SK-N-SH (cell line): ENCODE measurements around the gene CDH15. TPM values are rescaled to one million over a fixed set of nuclear protein-coding genes. Genes with fewer than 3 reads are reported as not detected.
A peak's percentile ranks its signal among the peaks of the same experiment; 100 is the strongest.

ENCODE experiments used
- CTCF ChIA-PET: fragments of 300-600, 350-600 bp; formaldehyde crosslinking; extraction: SDS; loops from one replicate; lab custom pipeline; 2021; lab: Yijun Ruan, JAX
- POLR2A ChIA-PET: fragments of 350-600 bp; sonication (Branson Sonifier 250); formaldehyde crosslinking; extraction: SDS; loops from one replicate; lab custom pipeline; 2020; ENCODE audit warnings: antibody characterized with exemption, inconsistent platforms; lab: Yijun Ruan, JAX
- DNase-seq: peaks from one replicate; pipeline ENCODE4 v3.0.0; 2012
- H2AFZ ChIP-seq: fragments of 200-600 bp; sonication (generic); 2 replicates; pipeline ENCODE4 v1.8.1; 2016; ENCODE audit warnings: antibody characterized with exemption, mild to moderate bottlenecking, low read depth
- H3F3A ChIP-seq: fragments of 200-600 bp; sonication (generic); replicated peaks from 2 replicates; pipeline ENCODE3; 2016; ENCODE audit warnings: antibody characterized with exemption, mild to moderate bottlenecking; ENCODE audit not compliant: insufficient read depth
- H3K27ac ChIP-seq, 2 experiments: fragments of 200-500 bp in 1 of 2; fragments of 200-600 bp in 1 of 2; sonication (Bioruptor generic) in 1 of 2; sonication (generic), shearing (Covaris generic) in 1 of 2; 2 replicates each; pipeline versions ENCODE4 v1.5.1 to v1.6.1; 2014 to 2016; ENCODE audit warnings: low read depth in 2 of 2, inconsistent platforms in 1 of 2, low read length in 1 of 2, mild to moderate bottlenecking in 1 of 2, mixed read lengths in 1 of 2
- H3K27me3 ChIP-seq: fragments of 200-600 bp; sonication (generic), shearing (Covaris generic); 2 replicates; pipeline ENCODE4 v1.6.1; 2016; ENCODE audit warnings: mixed run types; ENCODE audit not compliant: insufficient read depth
- H3K36me3 ChIP-seq, 2 experiments: fragments of 200-500 bp in 1 of 2; fragments of 200-600 bp in 1 of 2; sonication (Bioruptor generic) in 1 of 2; sonication (generic) in 1 of 2; replicated peaks in 1 of 2; 2 replicates each; pipeline versions ENCODE3 to v1.5.1; 2014 to 2016; ENCODE audit warnings: low read length in 1 of 2, mild to moderate bottlenecking in 1 of 2; ENCODE audit not compliant: insufficient read depth in 2 of 2, control insufficient read depth in 1 of 2
- H3K4me1 ChIP-seq, 2 experiments: fragments of 200-500 bp in 1 of 2; fragments of 200-600 bp in 1 of 2; sonication (Bioruptor generic) in 1 of 2; sonication (generic), shearing (Covaris generic) in 1 of 2; 2 replicates each; pipeline versions ENCODE4 v1.5.1 to v1.6.1; 2014 to 2016; ENCODE audit warnings: low read depth in 1 of 2, low read length in 1 of 2, mixed run types in 1 of 2; ENCODE audit not compliant: insufficient read depth in 2 of 2, control insufficient read depth in 1 of 2
- H3K4me2 ChIP-seq: fragments of 200-600 bp; sonication (generic), shearing (Covaris generic); 2 replicates; pipeline ENCODE4 v1.6.1; 2017; ENCODE audit warnings: mixed run types
- H3K4me3 ChIP-seq, 2 experiments: fragments of 200-500 bp in 1 of 2; fragments of 200-600 bp in 1 of 2; sonication (Bioruptor generic) in 1 of 2; sonication (generic), shearing (Covaris generic) in 1 of 2; 2 replicates each; pipeline versions ENCODE4 v1.5.1 to v1.8.1; 2014 to 2016; ENCODE audit warnings: low read depth in 2 of 2, inconsistent platforms in 1 of 2, low read length in 1 of 2, mild to moderate bottlenecking in 1 of 2, mixed read lengths in 1 of 2, moderate library complexity in 1 of 2
- H3K79me2 ChIP-seq: fragments of 200-600 bp; sonication (generic); 2 replicates; pipeline ENCODE4 v1.8.1; 2017; ENCODE audit warnings: mild to moderate bottlenecking; ENCODE audit not compliant: insufficient read depth
- H3K9ac ChIP-seq: fragments of 200-600 bp; sonication (generic); 2 replicates; pipeline ENCODE4 v1.6.1; 2017; ENCODE audit warnings: mixed run types
- H3K9me2 ChIP-seq: fragments of 200-600 bp; sonication (generic); 2 replicates; pipeline ENCODE4 v1.6.1; 2017; ENCODE audit warnings: mixed run types
- H3K9me3 ChIP-seq: fragments of 200-600 bp; sonication (generic); 2 replicates; pipeline ENCODE4 v1.6.1; 2017; ENCODE audit warnings: mixed run types, mild to moderate bottlenecking, moderate library complexity
- H4K20me1 ChIP-seq: fragments of 200-600 bp; sonication (generic); 2 replicates; pipeline ENCODE4 v1.6.1; 2017; ENCODE audit warnings: mild to moderate bottlenecking, mixed run types; ENCODE audit not compliant: insufficient read depth
- ELF1 ChIP-seq: IDR thresholded peaks from 2 replicates; pipeline ENCODE4 v1.4.0; 2012
- FOXM1 ChIP-seq: IDR thresholded peaks from 2 replicates; pipeline ENCODE4 v1.4.0; 2012; ENCODE audit warnings: low read depth, mild to moderate bottlenecking
- GATA2 ChIP-seq: sonication (generic); formaldehyde crosslinking; IDR thresholded peaks from 2 replicates; pipeline ENCODE4 v1.5.0; 2020; ENCODE audit warnings: mild to moderate bottlenecking, missing genetic modification reagents
- JUND ChIP-seq: IDR thresholded peaks from 2 replicates; pipeline ENCODE4 v1.4.0; 2012
- MXI1 ChIP-seq: IDR thresholded peaks from 2 replicates; pipeline ENCODE4 v1.6.1; 2012; ENCODE audit warnings: mild to moderate bottlenecking, low read depth, low read length, improper control_type of control experiment
- RAD21 ChIP-seq: IDR thresholded peaks from 2 replicates; pipeline ENCODE4 v1.6.1; 2012; ENCODE audit warnings: mild to moderate bottlenecking, low read length
- RCOR1 ChIP-seq: fragments of 150-350 bp; IDR thresholded peaks from 2 replicates; pipeline ENCODE4 v1.6.1; 2017; ENCODE audit warnings: antibody characterized with exemption, low read length
- RFX5 ChIP-seq: IDR thresholded peaks from 2 replicates; pipeline ENCODE4 v1.6.1; 2012; ENCODE audit warnings: mild to moderate bottlenecking, improper control_type of control experiment, low read length
- TAF1 ChIP-seq: IDR thresholded peaks from 2 replicates; pipeline ENCODE4 v1.6.1; 2012; ENCODE audit warnings: low read depth, mild to moderate bottlenecking, low read length, moderate library complexity, borderline replicate concordance
- TEAD4 ChIP-seq: IDR thresholded peaks from 2 replicates; pipeline ENCODE4 v1.4.0; 2012; ENCODE audit warnings: mild to moderate bottlenecking, borderline replicate concordance; ENCODE audit not compliant: insufficient read depth
- WGBS: methylation state at CpG from one replicate; pipeline ENCODE4 v1.1.6; 2017; ENCODE audit warnings: low lambda C conversion rate; 5-methylcytosine and 5-hydroxymethylcytosine counted together
- polyA plus RNA-seq, 3 experiments: library from polyadenylated mRNA; depleted of rRNA; stranded (reverse); fragments of >200 nt; gene quantifications; 2 replicates each; pipeline ENCODE4 v1.2.3, GENCODE V29; 2012
- TF ChIP-seq, protein P1 (sequence below): IDR thresholded peaks from 2 replicates; pipeline ENCODE4 v1.4.0; 2012; ENCODE audit warnings: low read depth, borderline replicate concordance
- TF ChIP-seq, protein P2 (sequence below): fragments of 200-600 bp; sonication (generic); IDR thresholded peaks from 2 replicates; pipeline ENCODE4 v1.6.1; 2017; ENCODE audit warnings: antibody characterized with exemption, mild to moderate bottlenecking, moderate library complexity
- TF ChIP-seq, protein P3 (sequence below): IDR thresholded peaks from 2 replicates; pipeline ENCODE4 v1.4.0; 2012; ENCODE audit warnings: low read depth
- TF ChIP-seq, protein P4 (sequence below): IDR thresholded peaks from 2 replicates; pipeline ENCODE4 v1.4.0; 2012; ENCODE audit warnings: low read depth, borderline replicate concordance
- TF ChIP-seq, protein P5 (sequence below): fragments of 150-350 bp; IDR thresholded peaks from 2 replicates; pipeline ENCODE4 v1.6.1; 2016; ENCODE audit warnings: mild to moderate bottlenecking, low read depth, low read length

The CDH15 gene
- polyA plus RNA-seq, 1 of the 3 experiments (the other 2 are of a cell fraction) = 0.03 TPM

DNA sequence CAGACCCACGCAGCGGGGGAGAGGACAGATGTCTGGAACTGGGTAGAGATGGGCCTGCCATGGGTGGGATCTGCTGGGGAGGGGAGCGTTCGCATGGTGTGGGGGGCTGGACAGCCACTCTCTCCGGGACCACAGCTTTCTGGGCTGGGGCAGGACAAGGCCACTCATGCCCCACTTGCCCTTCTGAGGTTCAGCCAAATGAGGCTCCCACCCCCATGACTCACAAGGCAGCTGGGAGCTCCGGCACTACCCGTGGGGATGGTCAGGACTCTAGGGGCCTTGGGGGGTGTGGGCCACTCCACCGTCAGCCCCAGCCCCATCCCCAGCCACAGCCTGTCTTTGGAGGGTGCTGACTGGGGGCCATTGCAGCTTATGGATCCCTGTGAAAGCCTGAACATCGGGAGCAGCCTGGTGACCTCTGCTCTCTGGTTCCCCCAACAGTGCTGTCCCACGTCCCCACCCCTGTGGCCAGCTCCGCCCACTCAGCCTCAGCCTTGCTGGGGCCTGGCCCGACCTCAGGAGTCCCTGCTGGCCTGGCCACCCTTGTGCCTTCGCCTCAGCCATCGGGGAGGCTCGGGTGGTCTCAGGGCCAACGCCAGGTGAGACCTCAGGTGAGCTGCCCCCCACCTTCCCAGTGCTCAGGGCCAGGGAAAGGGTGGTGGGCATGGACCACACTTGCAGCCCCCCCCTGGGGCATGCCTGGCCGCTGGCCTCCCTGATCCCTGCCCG is 4.7 kb upstream of the CDH15 start:
- Histone ChIP-seq H3K9me2 (no peaks in the 10 kb centered on the region), H3K36me3 (no peaks in the 10 kb centered on the region), H3K9ac (no peak overlapping the region), H3F3A (no peaks in the 10 kb centered on the region), H2AFZ (peak overlapping the region; percentile 4; the same call in 1 of the 2 replicates), H4K20me1 (0 out of 2 replicates have a peak, but pooled peaks cover 2% of the 10 kb centered on the region), H3K4me2 (peak overlapping the region; percentile 35; the same call in 1 of the 2 replicates), H3K27ac (no peak overlapping the region), H3K4me3 (peak overlapping the region in 1 of 2 experiments; percentile 32; a peak in 1 of 4 replicates), H3K27me3 (peaks cover 15% of the 10 kb centered on the region; the same call in 1 of the 2 replicates), H3K4me1 (peaks cover 0 to 26% of the 10 kb centered on the region in 2 experiments; a peak in 1 of 4 replicates), H3K79me2 (no peaks in the 10 kb centered on the region), H3K9me3 (no peaks in the 10 kb centered on the region)
- no peak for DNase-seq
- ChIA-PET POLR2A (no interaction called here), CTCF (interaction anchor here (0.6 to 6.5 kb wide), 62 partner anchors 8 to 465 kb away, joined by 3 to 82 read pairs (median 4); partner anchors contain the start of genes APRT, GALNS, SLC22A31 and TRAPPC2L)
- WGBS = 63% methylated on average over 4 of the region's 18 CpGs
- TF ChIP-seq RCOR1 = no peak
- no peak for TF ChIP-seq TEAD4
- TF ChIP-seq ELF1 = no peak
- TF ChIP-seq, protein P1, sequence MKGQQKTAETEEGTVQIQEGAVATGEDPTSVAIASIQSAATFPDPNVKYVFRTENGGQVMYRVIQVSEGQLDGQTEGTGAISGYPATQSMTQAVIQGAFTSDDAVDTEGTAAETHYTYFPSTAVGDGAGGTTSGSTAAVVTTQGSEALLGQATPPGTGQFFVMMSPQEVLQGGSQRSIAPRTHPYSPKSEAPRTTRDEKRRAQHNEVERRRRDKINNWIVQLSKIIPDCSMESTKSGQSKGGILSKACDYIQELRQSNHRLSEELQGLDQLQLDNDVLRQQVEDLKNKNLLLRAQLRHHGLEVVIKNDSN = no peak
- TF ChIP-seq, protein P2, sequence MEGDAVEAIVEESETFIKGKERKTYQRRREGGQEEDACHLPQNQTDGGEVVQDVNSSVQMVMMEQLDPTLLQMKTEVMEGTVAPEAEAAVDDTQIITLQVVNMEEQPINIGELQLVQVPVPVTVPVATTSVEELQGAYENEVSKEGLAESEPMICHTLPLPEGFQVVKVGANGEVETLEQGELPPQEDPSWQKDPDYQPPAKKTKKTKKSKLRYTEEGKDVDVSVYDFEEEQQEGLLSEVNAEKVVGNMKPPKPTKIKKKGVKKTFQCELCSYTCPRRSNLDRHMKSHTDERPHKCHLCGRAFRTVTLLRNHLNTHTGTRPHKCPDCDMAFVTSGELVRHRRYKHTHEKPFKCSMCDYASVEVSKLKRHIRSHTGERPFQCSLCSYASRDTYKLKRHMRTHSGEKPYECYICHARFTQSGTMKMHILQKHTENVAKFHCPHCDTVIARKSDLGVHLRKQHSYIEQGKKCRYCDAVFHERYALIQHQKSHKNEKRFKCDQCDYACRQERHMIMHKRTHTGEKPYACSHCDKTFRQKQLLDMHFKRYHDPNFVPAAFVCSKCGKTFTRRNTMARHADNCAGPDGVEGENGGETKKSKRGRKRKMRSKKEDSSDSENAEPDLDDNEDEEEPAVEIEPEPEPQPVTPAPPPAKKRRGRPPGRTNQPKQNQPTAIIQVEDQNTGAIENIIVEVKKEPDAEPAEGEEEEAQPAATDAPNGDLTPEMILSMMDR = no peak
- no peak for TF ChIP-seq TAF1
- TF ChIP-seq, protein P3, sequence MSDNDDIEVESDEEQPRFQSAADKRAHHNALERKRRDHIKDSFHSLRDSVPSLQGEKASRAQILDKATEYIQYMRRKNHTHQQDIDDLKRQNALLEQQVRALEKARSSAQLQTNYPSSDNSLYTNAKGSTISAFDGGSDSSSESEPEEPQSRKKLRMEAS = no peak
- TF ChIP-seq GATA2 = no peak
- no peak for TF ChIP-seq JUND
- TF ChIP-seq RAD21 = no peak
- no peak for TF ChIP-seq RFX5
- TF ChIP-seq FOXM1 = no peak
- no peak for TF ChIP-seq MXI1
- TF ChIP-seq, protein P4, sequence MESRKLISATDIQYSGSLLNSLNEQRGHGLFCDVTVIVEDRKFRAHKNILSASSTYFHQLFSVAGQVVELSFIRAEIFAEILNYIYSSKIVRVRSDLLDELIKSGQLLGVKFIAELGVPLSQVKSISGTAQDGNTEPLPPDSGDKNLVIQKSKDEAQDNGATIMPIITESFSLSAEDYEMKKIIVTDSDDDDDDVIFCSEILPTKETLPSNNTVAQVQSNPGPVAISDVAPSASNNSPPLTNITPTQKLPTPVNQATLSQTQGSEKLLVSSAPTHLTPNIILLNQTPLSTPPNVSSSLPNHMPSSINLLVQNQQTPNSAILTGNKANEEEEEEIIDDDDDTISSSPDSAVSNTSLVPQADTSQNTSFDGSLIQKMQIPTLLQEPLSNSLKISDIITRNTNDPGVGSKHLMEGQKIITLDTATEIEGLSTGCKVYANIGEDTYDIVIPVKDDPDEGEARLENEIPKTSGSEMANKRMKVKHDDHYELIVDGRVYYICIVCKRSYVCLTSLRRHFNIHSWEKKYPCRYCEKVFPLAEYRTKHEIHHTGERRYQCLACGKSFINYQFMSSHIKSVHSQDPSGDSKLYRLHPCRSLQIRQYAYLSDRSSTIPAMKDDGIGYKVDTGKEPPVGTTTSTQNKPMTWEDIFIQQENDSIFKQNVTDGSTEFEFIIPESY = no peak
- TF ChIP-seq, protein P5, sequence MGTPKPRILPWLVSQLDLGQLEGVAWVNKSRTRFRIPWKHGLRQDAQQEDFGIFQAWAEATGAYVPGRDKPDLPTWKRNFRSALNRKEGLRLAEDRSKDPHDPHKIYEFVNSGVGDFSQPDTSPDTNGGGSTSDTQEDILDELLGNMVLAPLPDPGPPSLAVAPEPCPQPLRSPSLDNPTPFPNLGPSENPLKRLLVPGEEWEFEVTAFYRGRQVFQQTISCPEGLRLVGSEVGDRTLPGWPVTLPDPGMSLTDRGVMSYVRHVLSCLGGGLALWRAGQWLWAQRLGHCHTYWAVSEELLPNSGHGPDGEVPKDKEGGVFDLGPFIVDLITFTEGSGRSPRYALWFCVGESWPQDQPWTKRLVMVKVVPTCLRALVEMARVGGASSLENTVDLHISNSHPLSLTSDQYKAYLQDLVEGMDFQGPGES = no peak
